ENCODE measurements around the gene WIPF2.

DNA sequence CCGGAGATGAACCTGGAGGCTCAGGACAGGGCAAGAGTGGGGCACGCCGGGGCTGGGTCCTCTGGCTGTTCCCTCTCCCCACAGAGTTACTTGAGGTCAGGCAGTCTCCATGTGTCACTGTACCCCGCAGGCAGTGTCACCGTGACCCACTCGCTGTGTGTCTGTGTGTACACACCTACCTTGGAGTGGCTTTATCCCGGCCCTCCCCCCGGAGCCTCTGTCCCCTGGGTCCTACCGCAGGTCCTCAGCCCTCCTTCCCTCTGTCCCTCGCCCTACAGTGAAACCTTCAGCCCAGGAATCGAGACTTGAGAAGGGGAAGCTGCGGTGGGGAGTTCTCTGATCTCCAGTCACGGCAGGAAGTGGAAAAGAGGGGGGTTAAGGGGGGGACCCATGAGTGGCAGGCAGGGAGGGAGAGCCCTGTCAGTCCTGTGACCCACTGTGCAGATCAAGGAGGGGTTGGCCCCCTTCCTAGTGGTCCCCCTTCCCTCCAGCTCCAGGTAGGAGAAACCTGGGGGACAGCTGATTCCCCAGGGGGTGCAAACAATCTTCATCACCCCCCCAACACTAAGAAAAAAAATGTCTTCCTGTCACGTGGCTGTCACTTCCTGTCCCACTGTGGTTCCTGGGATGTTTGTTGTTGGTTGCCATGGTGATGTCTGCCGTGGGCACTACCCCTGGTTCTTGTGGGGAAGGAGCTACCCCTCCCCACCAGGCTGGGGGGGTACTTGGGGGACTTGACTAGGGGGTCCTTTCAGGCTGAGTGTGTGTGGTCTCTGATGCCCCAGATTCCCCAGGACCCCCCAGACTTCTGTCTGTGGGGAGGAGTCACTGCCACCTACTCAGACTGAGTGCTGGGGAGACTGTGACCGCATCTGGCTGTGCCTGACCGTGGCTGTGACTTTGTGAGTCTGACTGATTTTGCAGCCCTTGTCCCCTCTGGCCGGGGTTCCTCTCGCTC lies 103.5 kb downstream of the WIPF2 start:
- TF ChIP-seq CTCF (IDR thresholded peaks at IDR 0.05; ENCODE audit: borderline replicate concordance, extremely low read depth, low read length, poor library complexity, severe bottlenecking) (no peak), EZH2 (IDR thresholded peaks at IDR 0.05; ENCODE audit: borderline replicate concordance, low read depth, low read length, severe bottlenecking) (no peak)
